NB4 (cell line): Measurements from ENCODE around the gene SMO.
"Not testable (repeated sequence)": the region's sequence is repeated elsewhere in the genome, so short reads cannot be mapped to it uniquely, and the experiment has no call there.

Experiments used
- DNase-seq: peaks from one replicate; pipeline ENCODE4 v3.0.0; 2010; ENCODE audit warnings: low read depth
- H3K4me3 ChIP-seq: one replicate; pipeline ENCODE4 v1.5.1; 2011; ENCODE audit warnings: mild to moderate bottlenecking, low read depth, low read length, moderate library complexity
- CTCF ChIP-seq: IDR thresholded peaks from one replicate; pipeline ENCODE4 v1.5.1; 2012; ENCODE audit warnings: low read depth, low read length
- MAX ChIP-seq: IDR thresholded peaks from 2 replicates; pipeline ENCODE4 v1.6.1; 2011; ENCODE audit warnings: low read depth, low read length
- MYC ChIP-seq: IDR thresholded peaks from 2 replicates; pipeline ENCODE4 v1.6.1; 2011; ENCODE audit warnings: low read depth, low read length
- POLR2A ChIP-seq: IDR thresholded peaks from 2 replicates; pipeline ENCODE4 v1.6.1; 2011; ENCODE audit warnings: mild to moderate bottlenecking; ENCODE audit not compliant: insufficient read length; ENCODE audit errors: extremely low read depth

SMO gene

DNA sequence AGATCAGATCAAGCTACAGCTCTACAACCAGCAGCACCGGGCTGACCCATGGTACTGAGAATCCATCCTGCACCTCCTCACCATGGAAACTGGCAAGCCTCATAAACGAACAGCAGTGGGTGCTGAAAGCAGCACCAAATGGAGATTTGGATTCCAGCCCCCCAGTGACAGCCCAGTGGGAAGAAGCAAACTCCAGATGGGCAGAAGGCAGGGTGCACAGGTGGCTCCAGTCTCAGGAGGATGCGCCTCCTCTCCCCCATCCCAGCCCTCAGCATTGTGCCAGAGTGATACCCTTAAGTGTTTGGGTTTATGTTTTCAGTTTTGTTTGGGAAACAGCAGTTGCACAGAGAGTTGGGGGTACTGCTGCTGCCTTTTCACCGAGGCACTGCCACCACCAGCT, 20.6 kb upstream of the SMO start:
- no peak for TF ChIP-seq CTCF
- no peak for TF ChIP-seq MAX
- TF ChIP-seq POLR2A = no peak
- TF ChIP-seq MYC = no peak
- no peak overlapping the region for H3K4me3 ChIP-seq
- DNase-seq = no peak

DNA sequence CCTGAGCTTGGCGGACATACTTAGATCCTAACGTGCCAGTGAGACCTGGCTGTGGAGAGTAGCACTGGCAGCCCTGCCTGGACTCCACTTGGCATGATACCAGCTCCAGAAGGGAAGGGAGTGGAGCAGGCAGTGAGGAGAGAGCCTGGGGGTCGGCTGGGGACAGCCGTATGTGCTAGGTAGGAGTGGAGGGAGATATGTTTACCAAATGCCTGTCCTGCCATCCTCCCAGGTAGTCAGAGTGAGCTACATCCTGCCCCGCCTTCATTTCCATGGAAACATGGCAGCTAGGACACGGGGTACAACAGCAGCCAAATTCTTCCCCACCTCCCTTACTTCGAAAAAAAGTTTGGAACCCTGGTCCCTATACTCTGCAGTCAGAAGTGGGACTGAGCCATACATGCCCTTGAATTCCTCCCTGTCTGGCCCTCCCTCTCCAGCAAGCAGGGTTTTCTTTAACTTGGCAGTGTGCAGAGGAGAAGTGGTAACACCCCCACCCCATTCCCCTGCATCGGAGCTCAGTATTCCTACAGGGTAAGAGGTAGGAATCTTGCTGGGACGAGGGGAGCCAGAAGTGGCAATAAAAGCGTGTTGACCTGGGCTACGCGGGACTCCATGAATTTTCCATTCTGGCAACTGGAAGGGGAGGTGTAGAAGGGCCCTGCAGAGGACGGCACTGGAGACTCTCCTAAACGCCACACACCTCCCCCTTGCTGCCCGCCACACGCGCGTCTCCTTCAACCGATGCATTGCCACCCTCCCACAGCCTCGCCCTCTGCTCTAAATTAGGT, 20.0 kb upstream of the SMO start:
- H3K4me3 ChIP-seq = no peak overlapping the region
- DNase-seq = no peak
- no peak for TF ChIP-seq POLR2A

- peak; percentile 46 for DNase-seq
- no peak for TF ChIP-seq CTCF
- TF ChIP-seq POLR2A = no peak
- TF ChIP-seq MAX = no peak
- TF ChIP-seq MYC = no peak
- H3K4me3 ChIP-seq = no peak overlapping the region
Observed at GRCh38 chr7:129169171-129169671, 19.2 kb upstream of the SMO start.

DNA sequence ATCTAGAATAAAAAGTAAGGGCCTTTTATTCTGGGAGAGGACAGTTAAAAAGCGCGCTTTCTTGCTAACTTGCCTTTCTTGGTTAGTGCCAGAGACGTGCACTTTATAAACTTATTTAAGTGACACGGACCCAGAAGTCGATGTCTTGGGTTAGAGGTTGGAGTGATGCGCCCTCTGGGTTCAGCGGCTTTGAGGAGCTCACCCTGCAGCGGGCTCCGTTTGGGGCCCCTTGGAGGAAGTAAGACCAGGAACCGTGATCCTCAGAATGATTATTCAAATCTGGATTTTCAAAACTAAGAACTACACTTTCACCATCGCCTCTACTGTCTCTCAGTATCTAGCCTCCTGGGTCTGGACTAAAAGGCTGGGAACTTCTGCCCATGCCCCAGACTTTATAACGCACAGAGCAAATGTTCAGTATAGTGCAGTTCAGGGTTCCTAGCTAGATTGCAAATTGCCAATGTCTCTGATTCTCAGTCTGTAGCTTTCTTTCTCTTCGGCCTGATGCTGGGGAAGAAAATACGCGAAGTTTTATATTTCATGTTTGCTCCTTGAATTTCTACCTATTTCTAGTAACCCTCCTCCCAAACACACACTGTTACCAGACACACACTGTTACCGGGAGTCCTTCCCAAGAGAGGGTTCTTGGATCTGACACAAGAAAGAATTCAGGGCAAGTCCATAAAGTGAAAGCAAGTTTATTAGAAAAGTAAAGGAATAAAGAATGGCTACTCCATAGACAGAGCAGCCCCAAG, 18.6 kb upstream of the SMO start:
- no peak for DNase-seq
- H3K4me3 ChIP-seq = no peak overlapping the region
- TF ChIP-seq MYC (no peak), CTCF (no peak), MAX (no peak), POLR2A (no peak)

- no peak for DNase-seq
Observed at GRCh38 chr7:129170441-129171021, 17.9 kb upstream of the SMO start.

GRCh38 chr7:129173861-129174260, 14.6 kb upstream of the SMO start:
- not testable (repeated sequence) for DNase-seq

More at GRCh38 chr7:129170441-129171021, 17.9 kb upstream of the SMO start:
- H3K4me3 ChIP-seq = no peak overlapping the region
- TF ChIP-seq MYC = no peak
- TF ChIP-seq POLR2A = no peak
- no peak for TF ChIP-seq CTCF
- TF ChIP-seq MAX = no peak

More at GRCh38 chr7:129173861-129174260, 14.6 kb upstream of the SMO start:
- not testable (repeated sequence) for H3K4me3 ChIP-seq
